H9 (cell line): ENCODE results near the gene TREM2. TPM values are rescaled to one million over a fixed set of nuclear protein-coding genes. Genes with fewer than 3 reads are reported as not detected.

ENCODE experiments used
- DNase-seq: peaks from one replicate; pipeline ENCODE4 v3.0.0-alpha.2; 2017
- H2AFZ ChIP-seq: one replicate; pipeline ENCODE4 v1.6.1; 2013; ENCODE audit warnings: mild to moderate bottlenecking, low read length, control low read depth, moderate library complexity
- H2AK5ac ChIP-seq: 2 replicates; pipeline ENCODE4 v1.6.1; 2013; ENCODE audit warnings: low read length, control low read depth, mixed read lengths; ENCODE audit not compliant: insufficient read length
- H2BK120ac ChIP-seq: one replicate; pipeline ENCODE4 v1.6.1; 2013; ENCODE audit warnings: low read depth, mild to moderate bottlenecking, low read length, control low read depth, inconsistent platforms; ENCODE audit not compliant: poor library complexity, severe bottlenecking
- H2BK12ac ChIP-seq: 2 replicates; pipeline ENCODE4 v1.6.1; 2013; ENCODE audit warnings: low read length, control low read depth, mixed read lengths, low read depth; ENCODE audit not compliant: insufficient read length
- H2BK15ac ChIP-seq: 2 replicates; pipeline ENCODE4 v1.6.1; 2013; ENCODE audit warnings: low read depth, low read length, control low read depth
- H2BK20ac ChIP-seq: one replicate; pipeline ENCODE4 v1.6.1; 2013; ENCODE audit warnings: low read depth, mild to moderate bottlenecking, low read length, control low read depth, inconsistent platforms; ENCODE audit not compliant: poor library complexity, severe bottlenecking
- H2BK5ac ChIP-seq: 2 replicates; pipeline ENCODE4 v1.6.1; 2013; ENCODE audit warnings: low read length, control low read depth, mixed read lengths; ENCODE audit not compliant: insufficient read length
- H3K14ac ChIP-seq: 2 replicates; pipeline ENCODE4 v1.6.1; 2013; ENCODE audit warnings: low read length, control low read depth; ENCODE audit not compliant: insufficient read depth
- H3K18ac ChIP-seq: 2 replicates; pipeline ENCODE4 v1.6.1; 2013; ENCODE audit warnings: low read depth, mild to moderate bottlenecking, mixed read lengths, low read length, control low read depth; ENCODE audit not compliant: insufficient read length
- H3K23ac ChIP-seq: 2 replicates; pipeline ENCODE4 v1.6.1; 2013; ENCODE audit warnings: low read length, control low read depth, mixed read lengths, low read depth; ENCODE audit not compliant: insufficient read length
- H3K23me2 ChIP-seq: 2 replicates; pipeline ENCODE4 v1.6.1; 2013; ENCODE audit warnings: low read depth, mild to moderate bottlenecking, mixed read lengths, low read length, control low read depth; ENCODE audit not compliant: insufficient read length, poor library complexity, severe bottlenecking
- H3K27ac ChIP-seq: 2 replicates; pipeline ENCODE4 v1.5.1; 2013; ENCODE audit warnings: low read length, control low read depth, mixed read lengths, low read depth; ENCODE audit not compliant: insufficient read length
- H3K27me3 ChIP-seq: 2 replicates; pipeline ENCODE4 v1.6.1; 2013; ENCODE audit warnings: low read length, control low read depth, inconsistent platforms; ENCODE audit not compliant: insufficient read depth
- H3K4ac ChIP-seq: 2 replicates; pipeline ENCODE4 v1.6.1; 2013; ENCODE audit warnings: low read depth, mild to moderate bottlenecking, control low read depth, inconsistent platforms, low read length, moderate library complexity
- H3K4me1 ChIP-seq: 2 replicates; pipeline ENCODE4 v1.6.1; 2013; ENCODE audit warnings: low read length, control low read depth, inconsistent platforms; ENCODE audit not compliant: insufficient read depth
- H3K4me2 ChIP-seq: 2 replicates; pipeline ENCODE4 v1.6.1; 2013; ENCODE audit warnings: low read length, control low read depth, mixed read lengths; ENCODE audit not compliant: insufficient read length, insufficient read depth
- H3K56ac ChIP-seq: 2 replicates; pipeline ENCODE4 v1.6.1; 2013; ENCODE audit warnings: low read depth, mild to moderate bottlenecking, mixed read lengths, low read length, control low read depth; ENCODE audit not compliant: insufficient read length
- H3K79me1 ChIP-seq: 2 replicates; pipeline ENCODE4 v1.6.1; 2013; ENCODE audit warnings: low read depth, mild to moderate bottlenecking, moderate library complexity, low read length, control low read depth, inconsistent platforms; ENCODE audit not compliant: insufficient read depth, poor library complexity, severe bottlenecking
- H3K79me2 ChIP-seq: 2 replicates; pipeline ENCODE4 v1.6.1; 2013; ENCODE audit warnings: low read length, control low read depth, inconsistent platforms; ENCODE audit not compliant: insufficient read depth
- H3K9ac ChIP-seq: 2 replicates; pipeline ENCODE4 v1.6.1; 2013; ENCODE audit warnings: low read length, control low read depth, mixed read lengths; ENCODE audit not compliant: insufficient read length; ENCODE audit errors: extremely low read depth
- H3K9me3 ChIP-seq: one replicate; pipeline ENCODE4 v1.6.1; 2013; ENCODE audit warnings: low read depth, low read length, inconsistent platforms; ENCODE audit not compliant: control insufficient read depth
- H3T11ph ChIP-seq: one replicate; pipeline ENCODE4 v1.6.1; 2013; ENCODE audit warnings: mild to moderate bottlenecking, low read length, control low read depth, inconsistent platforms
- H4K20me1 ChIP-seq: one replicate; pipeline ENCODE4 v1.6.1; 2013; ENCODE audit not compliant: control insufficient read depth, insufficient read length, insufficient read depth
- H4K5ac ChIP-seq: 2 replicates; pipeline ENCODE4 v1.6.1; 2013; ENCODE audit warnings: low read depth, mild to moderate bottlenecking, mixed read lengths, low read length, control low read depth; ENCODE audit not compliant: insufficient read length
- H4K8ac ChIP-seq: replicated peaks from 2 replicates; pipeline ENCODE4 v1.6.1; 2013; ENCODE audit warnings: low read length, control low read depth, mixed read lengths, low read depth; ENCODE audit not compliant: insufficient read length
- H4K91ac ChIP-seq: 2 replicates; pipeline ENCODE4 v1.6.1; 2013; ENCODE audit warnings: low read depth, mild to moderate bottlenecking, moderate library complexity, mixed read lengths, low read length, control low read depth; ENCODE audit not compliant: insufficient read length
- H3K27ac Mint-ChIP-seq, 3 experiments: 2 replicates in 2 of 3; 3 replicates in 1 of 3; pipeline ENCODE4 v1.8.0; 2020 to 2021; ENCODE audit warnings: mixed read lengths in 3 of 3, mild to moderate bottlenecking in 1 of 3, moderate library complexity in 1 of 3
- H3K27me3 Mint-ChIP-seq: 2 replicates; pipeline ENCODE4 v1.8.0; 2021; ENCODE audit warnings: low read depth, mild to moderate bottlenecking, moderate library complexity, mixed read lengths
- H3K36me3 Mint-ChIP-seq, 3 experiments: 2 replicates in 2 of 3; 3 replicates in 1 of 3; pipeline ENCODE4 v1.8.0; 2020 to 2021; ENCODE audit warnings: low read depth in 3 of 3, mixed read lengths in 3 of 3; ENCODE audit not compliant: insufficient read depth in 1 of 3
- H3K4me1 Mint-ChIP-seq, 2 experiments: 2 replicates each; pipeline ENCODE4 v1.8.0; 2020; ENCODE audit warnings: mixed read lengths in 2 of 2
- H3K4me3 Mint-ChIP-seq, 2 experiments: 2 replicates in 1 of 2; 3 replicates in 1 of 2; pipeline ENCODE4 v1.8.0; 2020 to 2021; ENCODE audit warnings: mild to moderate bottlenecking in 2 of 2, mixed read lengths in 2 of 2, moderate library complexity in 1 of 2
- H3K9me3 Mint-ChIP-seq, 2 experiments: 2 replicates in 1 of 2; 3 replicates in 1 of 2; pipeline ENCODE4 v1.8.0; 2020; ENCODE audit warnings: mild to moderate bottlenecking in 2 of 2, mixed read lengths in 2 of 2, moderate library complexity in 1 of 2
- WGBS: extraction: QIAGEN DNeasy Blood & Tissue Kit; methylation state at CpG from one replicate; pipeline ENCODE4 v1.1.7; 2013; ENCODE audit warnings: missing lambda C conversion rate, low lambda C conversion rate, mixed read lengths; ENCODE audit not compliant: insufficient read length; ENCODE audit errors: extremely low coverage; 5-methylcytosine and 5-hydroxymethylcytosine counted together
- total RNA-seq: library from RNA; stranded (reverse); gene quantifications from 2 replicates; pipeline ENCODE4 v1.2.1, GENCODE V29; 2021
- TF ChIP-seq, protein P1 (sequence below): fragments of 200-600 bp; sonication (generic); conservative IDR thresholded peaks from 3 replicates; pipeline ENCODE4 v1.8.0; 2021; ENCODE audit warnings: antibody characterized with exemption, mild to moderate bottlenecking

Gene TREM2
- total RNA-seq, 1 experiment from 2014 or later: 0.31 TPM

DNA sequence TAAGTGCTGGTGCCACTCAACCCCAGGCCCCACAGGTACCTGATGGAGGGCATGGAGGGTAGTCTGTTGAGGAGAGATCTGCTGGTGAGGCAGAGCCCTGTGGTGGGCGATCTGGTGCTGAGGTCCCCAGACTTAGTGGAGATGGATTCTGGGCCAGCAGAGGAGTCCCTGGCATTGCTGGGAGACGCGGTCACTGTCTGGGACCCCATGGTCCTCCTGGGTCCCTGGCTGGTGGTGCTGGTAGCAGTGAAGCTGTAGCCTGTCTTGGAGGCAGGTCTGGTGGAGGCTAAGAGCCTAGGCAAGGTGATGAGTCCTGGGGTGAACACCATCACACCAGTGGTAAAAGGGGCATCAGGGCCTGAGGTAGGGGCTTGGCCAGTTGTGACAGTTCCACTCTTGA is 31.5 kb upstream of the TREM2 start:
- H3K9ac ChIP-seq: no peak overlapping the region
- H3K18ac ChIP-seq: no peak overlapping the region
- H3K27me3 ChIP-seq: no peaks in the 10 kb centered on the region
- no peak overlapping the region for H4K8ac ChIP-seq
- H3K4me1 ChIP-seq: no peaks in the 10 kb centered on the region
- peaks cover 12% of the 10 kb centered on the region in 2 experiments for H3K9me3 Mint-ChIP-seq
- no peak overlapping the region for H3K14ac ChIP-seq
- no peaks in the 10 kb centered on the region for H3K23me2 ChIP-seq
- peaks cover 8% of the 10 kb centered on the region for H3K9me3 ChIP-seq
- H2AK5ac ChIP-seq: no peak overlapping the region
- TF ChIP-seq, protein P1, sequence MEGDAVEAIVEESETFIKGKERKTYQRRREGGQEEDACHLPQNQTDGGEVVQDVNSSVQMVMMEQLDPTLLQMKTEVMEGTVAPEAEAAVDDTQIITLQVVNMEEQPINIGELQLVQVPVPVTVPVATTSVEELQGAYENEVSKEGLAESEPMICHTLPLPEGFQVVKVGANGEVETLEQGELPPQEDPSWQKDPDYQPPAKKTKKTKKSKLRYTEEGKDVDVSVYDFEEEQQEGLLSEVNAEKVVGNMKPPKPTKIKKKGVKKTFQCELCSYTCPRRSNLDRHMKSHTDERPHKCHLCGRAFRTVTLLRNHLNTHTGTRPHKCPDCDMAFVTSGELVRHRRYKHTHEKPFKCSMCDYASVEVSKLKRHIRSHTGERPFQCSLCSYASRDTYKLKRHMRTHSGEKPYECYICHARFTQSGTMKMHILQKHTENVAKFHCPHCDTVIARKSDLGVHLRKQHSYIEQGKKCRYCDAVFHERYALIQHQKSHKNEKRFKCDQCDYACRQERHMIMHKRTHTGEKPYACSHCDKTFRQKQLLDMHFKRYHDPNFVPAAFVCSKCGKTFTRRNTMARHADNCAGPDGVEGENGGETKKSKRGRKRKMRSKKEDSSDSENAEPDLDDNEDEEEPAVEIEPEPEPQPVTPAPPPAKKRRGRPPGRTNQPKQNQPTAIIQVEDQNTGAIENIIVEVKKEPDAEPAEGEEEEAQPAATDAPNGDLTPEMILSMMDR: no peak
- no peaks in the 10 kb centered on the region for H3K79me2 ChIP-seq
- H3K79me1 ChIP-seq: no peaks in the 10 kb centered on the region
- H3K4me3 Mint-ChIP-seq: no peak overlapping the region
- no peak overlapping the region for H4K5ac ChIP-seq
- H2BK12ac ChIP-seq: no peak overlapping the region
- H3K27me3 Mint-ChIP-seq: peaks cover 22% of the 10 kb centered on the region
- H3K23ac ChIP-seq: no peak overlapping the region
- WGBS: no CpG with 5 or more reads among the region's 3 CpGs
- H3K27ac Mint-ChIP-seq: no peak overlapping the region
- H3K4me1 Mint-ChIP-seq: peaks cover 0 to 7% of the 10 kb centered on the region in 2 experiments; a peak in 2 of 4 replicates
- H2BK5ac ChIP-seq: no peak overlapping the region
- H3K4ac ChIP-seq: no peak overlapping the region
- H2BK15ac ChIP-seq: no peak overlapping the region
- no peaks in the 10 kb centered on the region for H4K20me1 ChIP-seq
- no peak overlapping the region for H2BK20ac ChIP-seq
- no peak overlapping the region for H3K27ac ChIP-seq
- no peak overlapping the region for H2BK120ac ChIP-seq
- no peak overlapping the region for H3T11ph ChIP-seq
- H4K91ac ChIP-seq: no peak overlapping the region
- peaks cover 6 to 13% (median 9%) of the 10 kb centered on the region in 3 experiments for H3K36me3 Mint-ChIP-seq
- H3K4me2 ChIP-seq: no peak overlapping the region
- H3K56ac ChIP-seq: no peak overlapping the region
- no peak for DNase-seq
- H2AFZ ChIP-seq: no peak overlapping the region
